ENCODE measurements around the gene DOCK2. TPM values are rescaled to one million over a fixed set of nuclear protein-coding genes. Genes with fewer than 3 reads are reported as not detected.

DOCK2 gene
- total and polyA plus RNA-seq, 2 donors (not counting 3 experiments of a cell fraction or from before 2014, with no cell fraction given) = 0.62 to 4.8 TPM

GRCh38 chr5:169997798-169998197, 360.7 kb downstream of the DOCK2 start:
- TF ChIP-seq MYC (IDR thresholded peaks at IDR 0.05; ENCODE audit: low read depth, low read length) (no peak), POLR2AphosphoS5 (IDR thresholded peaks at IDR 0.05; ENCODE audit: insufficient read depth, low read depth, low read length) (no peak), JUN (IDR thresholded peaks at IDR 0.05; ENCODE audit: borderline replicate concordance, insufficient read depth, insufficient read length, low read depth) (no peak), FOS (IDR thresholded peaks at IDR 0.05; ENCODE audit: borderline replicate concordance, insufficient read depth, low read length) (no peak), GATA2 (IDR thresholded peaks at IDR 0.05; ENCODE audit: insufficient read depth, insufficient read length, low read depth, low read length) (no peak), EZH2 (IDR thresholded peaks at IDR 0.05; ENCODE audit: borderline replicate concordance, low read depth, low read length, severe bottlenecking) (no peak), MAX (IDR thresholded peaks at IDR 0.05; ENCODE audit: insufficient read depth, insufficient read length) (no peak), POLR2A (IDR thresholded peaks at IDR 0.05; ENCODE audit: low read depth, low read length) (no peak)
- TF ChIP-seq, protein P1, sequence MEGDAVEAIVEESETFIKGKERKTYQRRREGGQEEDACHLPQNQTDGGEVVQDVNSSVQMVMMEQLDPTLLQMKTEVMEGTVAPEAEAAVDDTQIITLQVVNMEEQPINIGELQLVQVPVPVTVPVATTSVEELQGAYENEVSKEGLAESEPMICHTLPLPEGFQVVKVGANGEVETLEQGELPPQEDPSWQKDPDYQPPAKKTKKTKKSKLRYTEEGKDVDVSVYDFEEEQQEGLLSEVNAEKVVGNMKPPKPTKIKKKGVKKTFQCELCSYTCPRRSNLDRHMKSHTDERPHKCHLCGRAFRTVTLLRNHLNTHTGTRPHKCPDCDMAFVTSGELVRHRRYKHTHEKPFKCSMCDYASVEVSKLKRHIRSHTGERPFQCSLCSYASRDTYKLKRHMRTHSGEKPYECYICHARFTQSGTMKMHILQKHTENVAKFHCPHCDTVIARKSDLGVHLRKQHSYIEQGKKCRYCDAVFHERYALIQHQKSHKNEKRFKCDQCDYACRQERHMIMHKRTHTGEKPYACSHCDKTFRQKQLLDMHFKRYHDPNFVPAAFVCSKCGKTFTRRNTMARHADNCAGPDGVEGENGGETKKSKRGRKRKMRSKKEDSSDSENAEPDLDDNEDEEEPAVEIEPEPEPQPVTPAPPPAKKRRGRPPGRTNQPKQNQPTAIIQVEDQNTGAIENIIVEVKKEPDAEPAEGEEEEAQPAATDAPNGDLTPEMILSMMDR (IDR thresholded peaks at IDR 0.05; ENCODE audit: extremely low read depth in 1 of 2, insufficient read depth in 1 of 2, low read depth in 1 of 2, low read length in 2 of 2) = no peak
- no peak for FAIRE-seq

More at GRCh38 chr5:169997798-169998197, 360.7 kb downstream of the DOCK2 start:
- intact Hi-C loops (cut with micrococcal nuclease) (no loop called here), dilution Hi-C loops (cut with MboI; ENCODE audit: extremely low pct_ligation_motif_present, low sequenced_read_pairs) (no loop called here)
- BruUV-seq (replicated peaks) = no TSS peak
- DNase-seq (ENCODE audit: low read depth, low spot score) = no peak
- H3K79me2 ChIP-seq (ENCODE audit: control insufficient read depth, insufficient read depth, low read length) = no peaks in the 10 kb centered on the region
- no peak overlapping the region for H3K4me2 ChIP-seq (ENCODE audit: insufficient read depth, low read length)
- H3K27me3 ChIP-seq (ENCODE audit: control insufficient read depth in 2 of 2, insufficient read depth in 2 of 2, low read length in 2 of 2) = no peaks in the 10 kb centered on the region
- H3K36me3 ChIP-seq (ENCODE audit: control insufficient read depth in 2 of 2, extremely low read depth in 1 of 2, insufficient read depth in 2 of 2, low read length in 2 of 2) = no peaks in the 10 kb centered on the region
- no peak overlapping the region for H3K9ac ChIP-seq (replicated peaks; ENCODE audit: extremely low read depth, insufficient read depth, low read length)
- no peaks in the 10 kb centered on the region for H3K9me3 ChIP-seq (replicated peaks; ENCODE audit: control insufficient read depth, insufficient read depth, low read length)
- CTCF ChIA-PET = no interaction called here
- POLR2A ChIA-PET = no interaction called here
- no peak overlapping the region for H3K27ac ChIP-seq (ENCODE audit: insufficient read depth, low read depth, low read length)
- no peak overlapping the region for H3K4me3 ChIP-seq (replicated peaks in 1 of 3; ENCODE audit: insufficient read depth in 1 of 3, low read depth in 1 of 3, low read length in 3 of 3)
- no peaks in the 10 kb centered on the region for H4K20me1 ChIP-seq (replicated peaks; ENCODE audit: control insufficient read depth, extremely low read depth, insufficient read depth, low read length)
- H3K4me1 ChIP-seq (ENCODE audit: control insufficient read depth, extremely low read depth, insufficient read depth, low read length) = no peaks in the 10 kb centered on the region
- no peaks in the 10 kb centered on the region for H3K9me1 ChIP-seq (replicated peaks; ENCODE audit: control insufficient read depth, extremely low read depth, insufficient read depth, low read length)
- H2AFZ ChIP-seq (ENCODE audit: low read depth, low read length) = no peak overlapping the region
